Measurements from ENCODE around the gene LAMB2. TPM values are rescaled to one million over a fixed set of nuclear protein-coding genes. Genes with fewer than 3 reads are reported as not detected.

Gene LAMB2
- total and polyA plus RNA-seq, 2 donors (not counting 1 experiment from before 2014, with no cell fraction given) = 0.67 to 0.74 TPM

DNA sequence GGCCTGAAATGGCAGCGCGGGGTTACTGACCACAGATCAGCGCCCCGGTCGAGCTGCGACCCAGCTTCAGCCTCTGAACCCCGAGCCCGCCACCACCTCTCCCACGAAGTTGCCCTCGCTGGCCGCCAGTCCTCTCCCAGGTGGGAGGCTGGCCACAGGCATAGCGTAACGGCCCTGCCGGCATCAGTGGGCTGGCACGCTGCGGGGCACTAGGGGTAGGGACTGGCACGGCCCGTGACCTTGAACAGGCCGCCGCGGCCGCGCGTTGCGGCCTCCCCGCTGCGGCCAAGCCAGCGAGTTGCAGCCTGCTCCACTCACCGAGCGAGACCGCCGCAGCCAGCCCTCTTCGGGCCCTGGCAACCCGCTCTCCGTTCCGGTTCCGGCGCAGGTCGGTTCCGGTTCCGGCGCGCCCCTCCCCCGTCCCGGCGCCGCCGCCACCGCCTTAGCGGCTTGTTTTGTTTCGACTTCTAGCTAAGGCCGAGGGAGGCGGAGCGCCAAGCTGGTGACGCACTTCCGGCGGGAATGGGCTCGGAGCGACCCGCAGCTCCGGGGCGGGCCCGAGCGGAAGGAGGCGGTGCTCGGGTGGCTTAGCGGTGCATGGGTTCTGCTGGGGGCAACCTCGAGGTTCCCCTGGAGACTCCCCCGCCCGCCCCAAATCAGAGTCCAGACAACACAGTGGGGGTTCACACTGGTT, 12.3 kb downstream of the LAMB2 start, which contains the start of gene USP19:
TSS of gene USP19 (minus strand) at position 386 of the 694 bp plus-strand sequence. CDS start 1,678 bp downstream, outside the sequence.
- Histone ChIP-seq H3K4me2 (replicated peaks; ENCODE audit: low read depth, low read length, poor library complexity, severe bottlenecking) (peak within 1 kb of the TSS; percentile 88), H3K79me2 (ENCODE audit: control insufficient read depth, insufficient read depth, low read length) (peaks cover 34% of the 10 kb centered on the region), H3K4me1 (ENCODE audit: control insufficient read depth in 2 of 2, insufficient read depth in 2 of 2, low read length in 2 of 2) (peaks cover 12 to 21% of the 10 kb centered on the region in 2 donors), H3K4me3 (ENCODE audit: control extremely low read depth in 1 of 5, extremely low read depth in 1 of 5, insufficient read depth in 1 of 5, low read depth in 2 of 5, low read length in 4 of 5) (peak within 1 kb of the TSS; percentile 67 to 85 (median 74)), H3K27ac (ENCODE audit: low read length in 2 of 2) (peak within 1 kb of the TSS; percentile 82 to 92), H3K27me3 (replicated peaks in 1 of 4; ENCODE audit: control extremely low read depth in 1 of 4, control insufficient read depth in 3 of 4, insufficient read depth in 4 of 4, low read length in 3 of 4) (no peaks in the 10 kb centered on the region), H3K36me3 (replicated peaks in 1 of 2; ENCODE audit: control extremely low read depth in 1 of 2, control insufficient read depth in 1 of 2, extremely low read depth in 1 of 2, insufficient read depth in 2 of 2, low read length in 1 of 2) (peaks cover 0 to 35% of the 10 kb centered on the region in 2 experiments), H4K20me1 (ENCODE audit: control insufficient read depth, insufficient read depth, low read length, poor library complexity, severe bottlenecking) (peaks cover 7% of the 10 kb centered on the region), H2AFZ (ENCODE audit: insufficient read depth, low read depth, low read length, poor library complexity, severe bottlenecking) (peak within 1 kb of the TSS; percentile 88), H3K9me3 (ENCODE audit: control extremely low read depth in 1 of 3, control insufficient read depth in 2 of 3, insufficient read depth in 1 of 3, low read length in 2 of 3) (peaks cover 0 to 5% (median 0%) of the 10 kb centered on the region in 3 donors), H3K9ac (ENCODE audit: low read length) (peak within 1 kb of the TSS; percentile 90)
- H3K4me1 Mint-ChIP-seq = peaks cover 15% of the 10 kb centered on the region
- TF ChIP-seq EZH2 (IDR thresholded peaks at IDR 0.05; ENCODE audit: borderline replicate concordance, insufficient read depth, low read depth, low read length, poor library complexity, severe bottlenecking) = no peak
- no peak for TF ChIP-seq CTCF (IDR thresholded peaks at IDR 0.05)
- no peaks in the 10 kb centered on the region for H3K9me3 Mint-ChIP-seq (ENCODE audit: insufficient read depth)
- H3K27me3 Mint-ChIP-seq = no peaks in the 10 kb centered on the region
- H3K27ac Mint-ChIP-seq = peak within 1 kb of the TSS; percentile 89
- DNase-seq (peak; percentile 97), ATAC-seq (ENCODE audit: low read depth) (peak; percentile 95)
- H3K4me3 Mint-ChIP-seq = peak within 1 kb of the TSS; percentile 88
- WGBS (ENCODE audit: insufficient coverage) = under 1% methylated on average over 70 of the region's 70 CpGs
- intact Hi-C loops (cut with micrococcal nuclease) = loop anchor here (1.0 to 5.0 kb wide), 5 partner anchors 16 to 552 kb away; partner anchors contain the start of genes APEH, CCDC71, QARS1 and QRICH1
- CTCF ChIA-PET = interaction anchor here (0.6 to 1.8 kb wide), 6 partner anchors 19 to 133 kb away, joined by 3 to 14 read pairs (median 5); partner anchors contain the start of genes CCDC71, QRICH1 and WDR6
- POLR2A ChIA-PET = interaction anchor here (0.5 to 2.6 kb wide), 14 partner anchors 9 to 1221 kb away, joined by 3 to 32 read pairs (median 4); partner anchors contain the start of genes CCDC71, DALRD3, KLHDC8B and NDUFAF3

Measured in B cell (primary cell).